ENCODE results near the gene PALD1.
A peak's percentile ranks its signal among the peaks of the same experiment; 100 is the strongest.
"Not testable (repeated sequence)": the region's sequence is repeated elsewhere in the genome, so short reads cannot be mapped to it uniquely, and the experiment has no call there.

PALD1 gene

GRCh38 chr10:70482982-70483760 lies 4.6 kb downstream of the PALD1 start:
- DNase-seq = no peak

DNA sequence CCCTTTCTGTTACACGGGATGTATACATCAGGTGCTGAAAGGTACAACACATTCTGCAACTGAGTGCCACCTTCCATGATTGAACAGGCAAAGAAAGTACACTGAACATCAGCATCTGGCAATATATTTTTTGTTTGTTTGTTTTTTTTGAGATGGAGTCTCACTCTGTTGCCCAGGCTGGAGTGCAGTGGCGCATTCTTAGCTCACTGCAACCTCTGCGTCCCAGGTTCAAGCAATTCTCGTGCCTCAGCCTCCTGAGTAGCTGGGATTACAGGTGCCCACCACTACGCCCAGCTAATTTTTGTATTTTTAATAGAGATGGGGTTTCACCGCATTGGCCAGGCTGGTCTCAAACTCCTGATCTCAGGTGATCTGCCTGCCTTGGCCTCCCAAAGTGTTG lies 5.3 kb downstream of the PALD1 start:
- not testable (repeated sequence) for DNase-seq

GRCh38 chr10:70487824-70488223 lies 9.3 kb downstream of the PALD1 start:
- DNase-seq = no peak

- DNase-seq = no peak
Observed at GRCh38 chr10:70490142-70490541, 11.6 kb downstream of the PALD1 start.

GRCh38 chr10:70491614-70492013 lies 13.0 kb downstream of the PALD1 start:
- DNase-seq = no peak

- no peak for DNase-seq
Observed at GRCh38 chr10:70492786-70493659, 14.5 kb downstream of the PALD1 start.

- DNase-seq = no peak
Observed at GRCh38 chr10:70493660-70494234, 15.2 kb downstream of the PALD1 start.

DNA sequence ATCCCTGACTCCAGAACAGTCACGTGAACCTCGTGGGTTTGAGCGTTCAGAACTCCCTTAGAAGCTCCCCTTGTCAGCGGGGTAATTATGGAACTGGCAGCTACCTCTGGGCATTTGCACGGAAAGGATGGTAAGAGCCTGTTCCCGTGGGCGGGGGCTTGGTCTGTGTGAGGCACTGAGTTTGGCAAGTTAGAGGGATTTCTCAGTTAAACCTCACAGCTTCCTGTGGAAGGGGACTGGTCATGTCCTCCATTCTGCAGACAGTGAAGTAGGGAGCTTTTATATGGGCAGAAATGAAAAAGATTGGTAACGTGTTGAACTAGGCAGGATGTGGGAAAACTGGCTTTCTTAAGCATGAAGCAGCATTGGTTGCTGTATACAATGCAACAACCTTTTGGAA lies 16.0 kb downstream of the PALD1 start:
- peak; percentile 30 for DNase-seq

- no peak for DNase-seq
Observed at GRCh38 chr10:70494966-70495365, 16.4 kb downstream of the PALD1 start.

DNA sequence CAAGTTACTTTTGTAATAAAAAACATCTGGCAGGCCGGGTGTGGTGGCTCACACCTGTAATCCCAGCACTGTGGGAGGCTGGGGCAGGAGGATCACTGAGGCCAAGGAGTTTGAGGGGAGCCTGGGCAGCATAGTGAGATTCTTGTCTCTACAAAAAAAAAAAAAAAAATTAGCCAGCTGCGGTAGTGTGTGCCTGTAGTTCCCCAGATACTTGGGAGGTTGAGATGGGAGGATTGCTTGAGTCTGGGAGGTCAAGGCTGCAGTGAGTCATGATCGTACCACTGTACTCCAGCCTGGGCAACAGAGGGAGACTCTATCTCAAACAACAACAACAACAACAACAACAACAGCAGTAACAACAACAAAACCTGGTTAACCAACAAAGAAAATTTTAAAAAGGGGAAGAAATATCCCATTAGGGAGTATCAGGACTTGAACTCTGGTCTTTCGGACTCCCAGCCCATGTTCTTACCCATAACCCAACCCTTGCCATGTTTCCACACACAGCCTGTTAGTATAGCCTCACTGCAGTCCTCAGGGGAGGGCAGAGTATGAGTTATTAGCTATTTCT lies 17.2 kb downstream of the PALD1 start:
- DNase-seq = no peak

DNA sequence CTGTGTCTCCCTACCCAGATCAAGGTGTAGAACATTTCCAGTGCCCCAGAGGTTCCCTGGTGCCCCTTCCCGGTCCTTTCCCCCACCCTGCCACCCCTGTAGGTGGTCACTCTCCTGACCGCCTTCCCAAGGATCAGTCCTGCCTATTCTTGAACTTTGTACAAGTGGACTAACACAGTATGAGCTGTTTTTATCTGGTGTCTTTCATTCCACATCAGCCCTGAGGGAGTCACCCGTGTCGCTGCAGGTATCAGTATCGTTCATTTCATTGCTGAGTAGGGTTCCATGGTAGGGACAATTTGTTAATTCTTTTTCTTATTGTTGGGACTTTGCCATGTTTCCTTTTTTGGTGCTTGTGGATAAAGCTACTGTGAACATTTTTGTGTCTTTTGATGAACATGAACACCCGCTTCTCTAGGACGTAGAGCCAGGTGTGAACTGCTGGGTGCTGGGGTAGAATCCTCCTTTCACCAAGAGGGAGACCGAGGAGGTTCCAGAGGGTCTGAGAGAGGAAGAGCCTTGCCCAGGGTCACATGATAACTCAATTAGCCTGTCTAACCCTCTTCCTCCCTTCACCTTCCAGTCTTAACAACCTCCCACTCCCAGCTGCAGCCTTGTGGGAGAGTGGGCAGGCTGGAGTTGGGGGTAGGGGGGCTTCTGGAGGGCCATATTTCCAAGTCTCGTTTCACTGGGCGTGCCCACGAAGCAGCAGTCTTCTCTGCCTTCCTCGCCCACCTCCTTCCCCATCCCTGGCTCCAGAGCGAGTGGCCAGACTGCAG lies 18.0 kb downstream of the PALD1 start:
- DNase-seq = no peak

DNA sequence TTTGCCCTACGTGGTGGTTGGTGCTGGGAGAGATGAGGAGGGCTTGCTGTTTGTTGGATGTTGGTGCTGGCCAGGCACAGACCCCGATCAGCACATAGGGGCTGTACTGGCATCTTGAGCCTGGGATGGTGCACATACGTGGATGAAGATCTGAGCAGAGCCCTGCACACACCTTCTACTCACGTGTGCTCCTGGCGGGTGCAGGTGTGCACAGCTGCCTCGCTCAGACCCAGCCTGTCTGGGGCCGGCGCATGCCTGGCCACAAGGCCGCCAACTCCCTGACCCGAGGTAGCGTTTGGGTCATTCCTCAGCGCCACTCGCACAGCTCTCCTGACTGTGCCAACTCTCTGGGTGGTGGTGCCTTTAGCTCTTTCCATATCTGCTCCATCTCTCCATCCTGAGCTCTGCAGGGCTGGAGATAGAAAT lies 18.6 kb downstream of the PALD1 start:
- DNase-seq = no peak

DNA sequence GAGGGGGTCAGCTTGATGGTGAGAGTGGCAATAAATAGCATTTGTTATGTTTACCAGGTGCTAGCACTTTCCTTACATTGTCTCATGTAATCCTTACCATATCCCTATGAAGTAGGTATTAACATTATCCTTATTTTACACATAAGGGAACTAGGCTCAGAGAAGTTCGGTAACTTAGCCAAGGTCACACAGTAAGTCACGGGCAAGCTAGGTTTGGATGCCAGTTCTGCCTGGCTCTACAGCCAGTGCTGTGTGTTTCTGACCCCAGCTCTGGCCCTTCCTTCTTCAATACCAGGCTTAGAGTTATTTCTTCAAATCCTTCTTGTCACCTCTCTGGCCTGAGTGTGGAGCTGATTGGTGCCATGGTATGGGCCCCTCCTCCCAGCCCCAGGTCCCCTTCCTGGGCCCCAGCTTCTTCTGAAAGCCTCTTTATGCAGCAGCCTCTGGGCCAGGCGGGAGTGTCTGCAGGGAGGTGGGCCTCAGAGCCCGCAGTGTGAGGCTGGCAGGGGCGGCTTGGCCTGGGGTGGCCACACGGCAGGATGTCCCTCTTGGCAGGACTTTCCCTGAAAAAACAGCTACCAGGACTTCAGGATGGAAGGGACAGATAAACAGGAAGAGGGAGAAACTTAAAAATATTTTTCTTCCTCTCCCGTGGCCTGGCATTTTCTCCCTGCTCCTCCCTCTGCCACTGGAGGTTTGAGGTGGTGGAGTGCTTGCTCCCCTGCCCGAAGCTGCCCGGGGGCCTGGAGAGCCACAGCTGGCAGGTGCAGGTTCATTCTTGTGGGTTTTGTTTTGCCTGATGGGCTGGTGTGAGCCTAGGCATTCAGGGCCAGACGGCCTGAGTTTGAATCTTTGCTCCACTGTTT lies 20.6 kb downstream of the PALD1 start:
- no peak for DNase-seq

DNA sequence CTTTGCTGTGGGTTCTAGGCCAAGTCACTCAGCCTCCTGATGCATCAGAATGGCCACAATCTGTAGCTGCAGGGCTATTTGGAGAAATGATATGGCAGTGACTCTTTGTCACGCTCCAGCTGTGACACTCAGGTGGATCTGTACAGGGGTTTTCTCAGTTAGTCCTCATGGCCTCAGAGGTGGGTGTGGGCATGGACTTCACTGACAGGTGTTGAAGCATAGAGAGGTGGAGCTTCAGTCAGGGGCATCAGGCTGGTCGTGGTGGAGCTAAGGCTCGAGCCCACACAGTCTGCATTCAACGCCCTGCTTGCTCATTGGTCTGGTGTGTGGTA lies 21.2 kb downstream of the PALD1 start:
- no peak for DNase-seq

DNA sequence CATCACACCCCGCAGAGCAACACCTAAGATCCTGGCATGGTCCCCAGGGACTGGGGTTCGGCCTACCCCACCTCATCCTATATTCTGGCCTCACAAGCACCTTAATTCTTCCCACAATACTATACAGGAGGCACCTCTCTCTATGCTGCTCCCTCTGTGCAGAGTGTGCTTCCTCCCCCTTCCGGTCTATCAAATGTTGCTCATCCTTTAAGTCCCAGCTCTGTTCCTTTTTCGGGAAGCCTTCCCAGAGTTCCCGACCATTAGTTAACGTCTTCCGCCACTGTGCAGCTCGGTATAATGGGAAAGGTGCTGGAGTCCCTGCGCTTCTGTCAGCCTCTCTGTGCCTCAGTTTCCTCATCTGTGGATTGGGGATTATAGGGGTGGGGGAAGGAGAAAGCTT lies 21.8 kb downstream of the PALD1 start:
- no peak for DNase-seq

- no peak for DNase-seq
Observed at GRCh38 chr10:70500812-70501301, 22.3 kb downstream of the PALD1 start.

- no peak for DNase-seq
Observed at GRCh38 chr10:70502406-70502805, 23.8 kb downstream of the PALD1 start.

DNA sequence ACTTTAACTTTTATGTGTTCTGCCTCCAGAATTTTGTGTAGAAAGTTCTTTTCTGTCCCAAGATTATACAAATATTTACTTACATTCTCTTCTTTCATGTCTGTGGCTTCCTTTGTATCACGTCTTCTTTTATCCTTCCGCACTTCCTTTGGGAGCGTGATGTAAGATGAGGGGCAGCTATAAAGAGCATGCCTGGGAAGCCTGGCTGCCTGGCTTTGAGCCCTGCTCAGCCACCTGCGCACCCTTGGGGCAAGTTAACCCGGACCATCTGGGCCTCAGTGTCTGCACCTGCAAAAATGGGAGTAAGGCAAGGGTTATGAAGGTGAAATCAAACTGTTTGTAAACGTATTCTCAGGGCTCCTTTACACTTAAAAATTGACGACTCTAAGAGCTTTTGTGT lies 25.2 kb downstream of the PALD1 start:
- DNase-seq = no peak

GRCh38 chr10:70504521-70505358 lies 26.2 kb downstream of the PALD1 start:
- no peak for DNase-seq

DNA sequence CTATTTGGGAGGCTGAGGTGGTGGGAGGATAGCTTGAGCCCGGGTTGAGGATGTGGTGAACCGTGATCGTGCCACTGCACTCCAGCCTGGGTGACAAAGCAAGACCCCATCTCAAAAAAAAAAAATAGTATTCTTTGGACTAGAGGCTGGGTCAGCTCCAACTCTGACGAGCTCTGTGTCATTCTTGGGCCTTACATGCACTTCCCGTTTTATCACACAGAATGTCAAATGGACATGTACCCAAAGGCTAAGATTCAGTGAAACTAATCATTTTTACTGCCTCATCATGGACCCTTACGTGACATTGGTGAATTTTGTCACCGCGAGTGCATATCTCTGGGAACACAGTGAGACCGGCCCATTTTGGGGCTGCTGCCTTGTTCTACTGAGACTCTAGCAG lies 27.3 kb downstream of the PALD1 start:
- no peak for DNase-seq

- no peak for DNase-seq
Observed at GRCh38 chr10:70507966-70508365, 29.4 kb downstream of the PALD1 start.
